Muscle layer of duodenum (tissue), 2 donors: ENCODE measurements around the gene TRIM7.
"Not testable (repeated sequence)": the region's sequence is repeated elsewhere in the genome, so short reads cannot be mapped to it uniquely, and the experiment has no call there.

Experiments used
- H3K27ac ChIP-seq: one replicate; pipeline ENCODE4 v1.7.0; 2013; ENCODE audit warnings: mild to moderate bottlenecking, low read length
- H3K27me3 ChIP-seq: one replicate; pipeline ENCODE4 v1.7.0; 2013; ENCODE audit warnings: low read depth, mild to moderate bottlenecking, control low read depth, low read length
- H3K36me3 ChIP-seq, 2 donors: one replicate each; pipeline ENCODE4 v1.7.0; 2013; ENCODE audit warnings: low read length in 2 of 2, control low read depth in 1 of 2, mild to moderate bottlenecking in 1 of 2; ENCODE audit not compliant: insufficient read depth in 2 of 2, control insufficient read depth in 1 of 2
- H3K4me1 ChIP-seq, 2 donors: one replicate each; pipeline ENCODE4 v1.7.0; 2013; ENCODE audit warnings: low read length in 2 of 2, mild to moderate bottlenecking in 2 of 2, control low read depth in 1 of 2, moderate library complexity in 1 of 2; ENCODE audit not compliant: insufficient read depth in 2 of 2, control insufficient read depth in 1 of 2
- H3K4me3 ChIP-seq, 2 donors: one replicate each; pipeline ENCODE4 v1.7.0; 2013; ENCODE audit warnings: low read length in 2 of 2, low read depth in 1 of 2, mild to moderate bottlenecking in 1 of 2
- H3K9me3 ChIP-seq, 2 donors: one replicate each; pipeline ENCODE4 v1.7.0; 2013; ENCODE audit warnings: low read length in 2 of 2, control low read depth in 1 of 2, mild to moderate bottlenecking in 1 of 2; ENCODE audit not compliant: control insufficient read depth in 1 of 2
- donor health status: healthy.

The TRIM7 gene

GRCh38 chr5:181153814-181154213 is 51.2 kb downstream of the TRIM7 start:
- H3K4me3 ChIP-seq: no peak overlapping the region
- H3K9me3 ChIP-seq: no peaks in the 10 kb centered on the region
- no peaks in the 10 kb centered on the region for H3K4me1 ChIP-seq
- H3K27ac ChIP-seq: no peak overlapping the region
- H3K27me3 ChIP-seq: peaks cover 13% of the 10 kb centered on the region
- H3K36me3 ChIP-seq: no peaks in the 10 kb centered on the region

GRCh38 chr5:181152406-181152805 is 52.6 kb downstream of the TRIM7 start:
- Histone ChIP-seq H3K27ac (no peak overlapping the region), H3K4me1 (no peaks in the 10 kb centered on the region), H3K9me3 (no peaks in the 10 kb centered on the region), H3K27me3 (peaks cover 13% of the 10 kb centered on the region), H3K36me3 (no peaks in the 10 kb centered on the region), H3K4me3 (no peak overlapping the region)

GRCh38 chr5:181151146-181151545 is 53.9 kb downstream of the TRIM7 start:
- no peak overlapping the region for H3K4me3 ChIP-seq
- no peaks in the 10 kb centered on the region for H3K4me1 ChIP-seq
- no peak overlapping the region for H3K27ac ChIP-seq
- H3K9me3 ChIP-seq: no peaks in the 10 kb centered on the region
- no peaks in the 10 kb centered on the region for H3K36me3 ChIP-seq
- H3K27me3 ChIP-seq: peaks cover 4% of the 10 kb centered on the region

- Histone ChIP-seq H3K27ac (no peak overlapping the region), H3K9me3 (no peaks in the 10 kb centered on the region), H3K4me3 (no peak overlapping the region), H3K36me3 (no peaks in the 10 kb centered on the region), H3K4me1 (no peaks in the 10 kb centered on the region), H3K27me3 (peaks cover 4% of the 10 kb centered on the region)
Measured at GRCh38 chr5:181149806-181150733, 54.9 kb downstream of the TRIM7 start.

- no peaks in the 10 kb centered on the region for H3K4me1 ChIP-seq
- H3K4me3 ChIP-seq: no peak overlapping the region
- no peak overlapping the region for H3K27ac ChIP-seq
- no peaks in the 10 kb centered on the region for H3K9me3 ChIP-seq
- H3K27me3 ChIP-seq: peaks cover 4% of the 10 kb centered on the region
- no peaks in the 10 kb centered on the region for H3K36me3 ChIP-seq
Measured at GRCh38 chr5:181149355-181149754, 55.6 kb downstream of the TRIM7 start.

GRCh38 chr5:181146927-181147636 is 57.9 kb downstream of the TRIM7 start, which contains the start of gene OR2V2:
Gene OR2V2 (plus strand): TSS chr5:181147586. CDS start chr5:181154943, 7,357 bp downstream.
- not testable (repeated sequence) for H3K4me1 ChIP-seq, H3K4me3 ChIP-seq, H3K36me3 ChIP-seq, H3K27ac ChIP-seq, H3K27me3 ChIP-seq, H3K9me3 ChIP-seq

GRCh38 chr5:181145133-181145532 is 59.9 kb downstream of the TRIM7 start:
- Histone ChIP-seq H3K4me3 (no peak overlapping the region), H3K27me3 (peaks cover 3% of the 10 kb centered on the region), H3K9me3 (no peaks in the 10 kb centered on the region), H3K27ac (no peak overlapping the region), H3K4me1 (no peaks in the 10 kb centered on the region), H3K36me3 (no peaks in the 10 kb centered on the region)
